Measurements from ENCODE around the gene SERPINB7.

Gene SERPINB7

DNA sequence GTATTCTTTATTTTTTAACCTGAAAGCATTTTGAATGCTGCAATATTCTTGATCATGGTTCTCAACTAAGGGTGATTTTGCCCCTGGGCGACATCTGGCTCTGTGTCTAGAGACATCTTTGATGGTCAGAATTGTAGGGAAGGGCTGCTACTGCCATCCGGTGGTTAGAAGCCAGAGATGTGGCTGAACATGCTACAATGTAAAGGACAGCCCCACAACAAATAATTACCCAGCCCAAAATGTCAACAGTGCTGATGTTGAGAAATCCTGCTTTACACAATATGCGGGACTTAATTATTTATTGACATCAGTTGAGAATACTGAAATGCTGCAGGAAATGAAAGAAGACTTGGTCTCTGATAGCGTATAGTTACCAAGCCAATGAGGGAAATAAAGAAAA is 74.8 kb downstream of the SERPINB7 start:
- DNase-seq (ENCODE audit: low spot score), result no peak

DNA sequence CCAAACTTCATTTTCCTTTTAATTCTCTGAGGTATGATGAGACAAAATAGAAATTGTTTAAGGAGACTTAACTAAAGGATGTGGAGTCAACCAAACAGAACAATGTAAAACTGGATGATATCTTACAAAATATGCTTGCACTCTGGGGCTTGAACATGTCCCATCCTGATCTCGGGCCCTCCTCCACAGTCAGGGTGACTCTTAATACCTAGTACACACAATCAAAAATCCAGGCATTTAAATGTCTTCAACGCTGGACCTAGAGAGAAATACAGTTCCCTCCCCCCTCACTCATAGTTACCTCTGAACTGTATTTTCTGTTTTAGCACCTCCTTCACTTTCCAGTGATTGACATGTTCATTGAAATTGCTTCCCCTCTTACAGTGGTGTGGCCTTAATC is 75.4 kb downstream of the SERPINB7 start:
- DNase-seq (ENCODE audit: low spot score), result no peak

All from hematopoietic multipotent progenitor cell treated with erythropoietin and hydrocortisone succinate and interleukin-3 and kit ligand, for 17 days (in vitro differentiated cells).